SK-N-MC (cell line): ENCODE measurements around the gene MOV10L1.

Experiments used
- DNase-seq: peaks from one replicate; pipeline ENCODE4 v3.0.0-alpha.2; 2011; ENCODE audit warnings: low read depth, low spot score
- H3K27ac ChIP-seq: fragments of 200-600 bp; sonication (generic); 2 replicates; pipeline ENCODE4 v1.5.1; 2016; ENCODE audit warnings: mixed run types
- H3K36me3 ChIP-seq: fragments of 200-600 bp; sonication (generic); 2 replicates; pipeline ENCODE4 v1.6.1; 2017; ENCODE audit warnings: antibody characterized with exemption, low read length, mixed read lengths; ENCODE audit not compliant: insufficient read depth
- H3K4me3 ChIP-seq: fragments of 200-600 bp; sonication (generic); 2 replicates; pipeline ENCODE4 v1.5.1; 2016
- H3K9ac ChIP-seq: fragments of 200-600 bp; sonication (generic); 2 replicates; pipeline ENCODE4 v1.8.0; 2017; ENCODE audit warnings: mixed run types, mixed read lengths; ENCODE audit not compliant: insufficient read length
- H3K9me3 ChIP-seq: fragments of 200-600 bp; sonication (generic); 2 replicates; pipeline ENCODE4 v1.6.1; 2017; ENCODE audit warnings: low read depth, mild to moderate bottlenecking, antibody characterized with exemption, low read length, moderate library complexity, mixed read lengths
- EZH2 ChIP-seq: fragments of 200-600 bp; sonication (generic); IDR thresholded peaks from one replicate; pipeline ENCODE4 v1.6.1; 2017; ENCODE audit warnings: antibody characterized with exemption
- FOXP2 ChIP-seq: optimal IDR thresholded peaks from 2 replicates; pipeline ENCODE3; 2011; ENCODE audit warnings: mild to moderate bottlenecking, moderate library complexity; ENCODE audit not compliant: insufficient read depth; ENCODE audit errors: extremely low read length, control extremely low read depth
- POLR2AphosphoS5 ChIP-seq: IDR thresholded peaks from 2 replicates; pipeline ENCODE4 v1.6.1; 2012; ENCODE audit warnings: mild to moderate bottlenecking, low read depth, low read length, borderline replicate concordance

MOV10L1 gene

GRCh38 chr22:50186181-50186714, 96.4 kb downstream of the MOV10L1 start:
- Histone ChIP-seq H3K9ac (peak overlapping the region; percentile 88), H3K27ac (no peak overlapping the region), H3K4me3 (peak overlapping the region; percentile 81), H3K36me3 (no peaks in the 10 kb centered on the region; the same call in 1 of the 2 replicates), H3K9me3 (no peaks in the 10 kb centered on the region)
- no peak for DNase-seq
- TF ChIP-seq POLR2AphosphoS5 (no peak), EZH2 (no peak)

- H3K4me3 ChIP-seq = peak overlapping the region; percentile 81
- DNase-seq = no peak
- peaks cover 2% of the 10 kb centered on the region; the same call in 1 of the 2 replicates for H3K36me3 ChIP-seq
- TF ChIP-seq FOXP2 = no peak
- no peak for TF ChIP-seq POLR2AphosphoS5
- TF ChIP-seq EZH2 = no peak
- H3K9me3 ChIP-seq = no peaks in the 10 kb centered on the region
- H3K9ac ChIP-seq = peak overlapping the region; percentile 88
- H3K27ac ChIP-seq = no peak overlapping the region
These were observed 97.1 kb downstream of the MOV10L1 start for GRCh38 chr22:50186761-50187523.

- H3K9me3 ChIP-seq = no peaks in the 10 kb centered on the region
These were observed 98.5 kb downstream of the MOV10L1 start for GRCh38 chr22:50188356-50188755.

GRCh38 chr22:50189184-50189848, 99.5 kb downstream of the MOV10L1 start:
- no peaks in the 10 kb centered on the region for H3K9me3 ChIP-seq
- DNase-seq = no peak
- no peak overlapping the region for H3K27ac ChIP-seq
- peaks cover 3% of the 10 kb centered on the region; the same call in 1 of the 2 replicates for H3K36me3 ChIP-seq
- no peak overlapping the region for H3K9ac ChIP-seq
- TF ChIP-seq EZH2 = no peak
- TF ChIP-seq POLR2AphosphoS5 = no peak
- no peak for TF ChIP-seq FOXP2
- H3K4me3 ChIP-seq = no peak overlapping the region

More at GRCh38 chr22:50188356-50188755, 98.5 kb downstream of the MOV10L1 start:
- DNase-seq = no peak
- Histone ChIP-seq H3K27ac (peak overlapping the region; percentile 25; the same call in 1 of the 2 replicates), H3K9ac (no peak overlapping the region), H3K36me3 (peaks cover 2% of the 10 kb centered on the region; the same call in 1 of the 2 replicates), H3K4me3 (no peak overlapping the region)
- TF ChIP-seq POLR2AphosphoS5 = no peak

GRCh38 chr22:50189849-50190181, 100.0 kb downstream of the MOV10L1 start:
- H3K36me3 ChIP-seq = peaks cover 8% of the 10 kb centered on the region; the same call in 1 of the 2 replicates
- TF ChIP-seq FOXP2 (no peak), POLR2AphosphoS5 (no peak), EZH2 (no peak)
- DNase-seq = no peak
- no peak overlapping the region for H3K4me3 ChIP-seq
- H3K27ac ChIP-seq = no peak overlapping the region
- H3K9ac ChIP-seq = no peak overlapping the region
- no peaks in the 10 kb centered on the region for H3K9me3 ChIP-seq

- Histone ChIP-seq H3K27ac (no peak overlapping the region), H3K4me3 (no peak overlapping the region), H3K9me3 (no peaks in the 10 kb centered on the region), H3K36me3 (peaks cover 9% of the 10 kb centered on the region; the same call in 1 of the 2 replicates), H3K9ac (no peak overlapping the region)
- TF ChIP-seq EZH2 (no peak), POLR2AphosphoS5 (peak; percentile 18; the same call in 1 of the 2 replicates)
- DNase-seq = no peak
These were observed 100.6 kb downstream of the MOV10L1 start for GRCh38 chr22:50190182-50190940.

GRCh38 chr22:50190941-50191741, 101.3 kb downstream of the MOV10L1 start:
- Histone ChIP-seq H3K9me3 (no peaks in the 10 kb centered on the region), H3K9ac (no peak overlapping the region), H3K27ac (no peak overlapping the region), H3K36me3 (peaks cover 9% of the 10 kb centered on the region; the same call in 1 of the 2 replicates), H3K4me3 (no peak overlapping the region)
- TF ChIP-seq POLR2AphosphoS5 (no peak), EZH2 (no peak), FOXP2 (no peak)
- no peak for DNase-seq
